Ishikawa (cell line): ENCODE data around the gene LDAF1.

Experiments
- CEBPB ChIP-seq: IDR thresholded peaks from 2 replicates; pipeline ENCODE4 v1.6.1; 2012
- EGR1 ChIP-seq: IDR thresholded peaks from 2 replicates; pipeline ENCODE4 v1.6.1; 2012
- EP300 ChIP-seq: IDR thresholded peaks from 2 replicates; pipeline ENCODE4 v1.6.1; 2012; ENCODE audit warnings: borderline replicate concordance
- FOXM1 ChIP-seq: IDR thresholded peaks from 2 replicates; pipeline ENCODE4 v1.6.1; 2012; ENCODE audit warnings: low read depth, borderline replicate concordance
- MAX ChIP-seq: IDR thresholded peaks from 2 replicates; pipeline ENCODE4 v1.6.1; 2012
- NFIC ChIP-seq: IDR thresholded peaks from 2 replicates; pipeline ENCODE4 v1.6.1; 2012
- RAD21 ChIP-seq: IDR thresholded peaks from 2 replicates; pipeline ENCODE4 v1.6.1; 2012; ENCODE audit warnings: low read depth
- REST ChIP-seq: IDR thresholded peaks from 2 replicates; pipeline ENCODE4 v1.6.1; 2012; ENCODE audit warnings: low read depth, mild to moderate bottlenecking
- TAF1 ChIP-seq: IDR thresholded peaks from 2 replicates; pipeline ENCODE4 v1.6.1; 2012; ENCODE audit warnings: low read depth, mild to moderate bottlenecking
- TEAD4 ChIP-seq: IDR thresholded peaks from 2 replicates; pipeline ENCODE4 v1.6.1; 2012
- YY1 ChIP-seq: IDR thresholded peaks from 2 replicates; pipeline ENCODE4 v1.6.1; 2012; ENCODE audit warnings: low read depth

GRCh38 chr16:21167360-21167759 lies 8.9 kb downstream of the LDAF1 start:
- TF ChIP-seq TAF1 (no peak), EP300 (no peak), NFIC (no peak), TEAD4 (no peak), RAD21 (no peak), YY1 (no peak), MAX (no peak), EGR1 (no peak), CEBPB (no peak), REST (no peak), FOXM1 (no peak)
